Measurements from ENCODE around the gene RUNDC3A. TPM values are rescaled to one million over a fixed set of nuclear protein-coding genes. Genes with fewer than 3 reads are reported as not detected.
A peak's percentile ranks its signal among the peaks of the same experiment; 100 is the strongest.

Gene RUNDC3A
- total and polyA plus RNA-seq, 2 of the 13 experiments (the other 11 are each of a cell fraction or from before 2014, with no cell fraction given): 0.25 TPM; not detected in 1

DNA sequence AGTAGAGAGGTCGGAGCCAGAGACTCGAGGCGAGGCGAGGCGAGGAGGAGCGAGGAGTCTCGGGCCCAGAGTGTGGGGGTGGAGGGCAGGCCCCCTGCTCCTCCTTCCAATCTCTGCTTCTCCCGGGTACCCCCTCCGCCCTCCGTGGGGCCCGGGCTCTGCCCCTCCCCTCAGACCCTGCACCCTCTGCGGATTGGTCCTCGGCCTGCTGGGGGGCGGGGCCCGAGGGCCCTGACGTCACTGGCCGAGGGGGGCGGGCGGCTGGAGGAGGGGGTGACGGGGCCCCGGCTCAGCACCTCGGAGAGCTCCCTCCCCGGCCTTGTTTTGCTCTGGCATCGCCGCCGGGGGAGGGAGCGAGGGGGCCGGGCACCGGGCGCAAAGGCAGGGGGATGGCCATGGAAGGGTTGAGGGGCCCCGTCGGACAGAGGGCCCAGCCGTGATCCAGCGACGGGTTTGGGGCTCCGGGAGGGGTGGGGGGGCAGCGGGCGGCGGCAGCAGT lies at the start of gene RUNDC3A (continued):
- TF ChIP-seq ZNF746 (CRISPR knock-in tag; IDR thresholded peaks at IDR 0.05) (peak; percentile 48; the same call in 1 of the 2 replicates), MXI1 (IDR thresholded peaks at IDR 0.05; ENCODE audit: borderline replicate concordance, low read depth, low read length) (peak; percentile 63; the same call in 1 of the 3 replicates), FOSL2 (CRISPR knock-in tag; IDR thresholded peaks at IDR 0.05) (peak; percentile 73), ZNF326 (CRISPR knock-in tag; IDR thresholded peaks at IDR 0.05; ENCODE audit: borderline replicate concordance) (no peak), ZNF605 (CRISPR knock-in tag; IDR thresholded peaks at IDR 0.05) (peak; percentile 72; the same call in 1 of the 2 replicates), CC2D1A (CRISPR knock-in tag; IDR thresholded peaks at IDR 0.05) (no peak), ZNF383 (CRISPR knock-in tag; IDR thresholded peaks at IDR 0.05; ENCODE audit: borderline replicate concordance) (no peak), GZF1 (CRISPR knock-in tag; IDR thresholded peaks at IDR 0.05) (no peak), ZNF660 (CRISPR knock-in tag; IDR thresholded peaks at IDR 0.05; ENCODE audit: borderline replicate concordance, low read depth) (no peak), ZNF101 (CRISPR knock-in tag; IDR thresholded peaks at IDR 0.05; ENCODE audit: borderline replicate concordance, low read depth) (no peak), MED8 (CRISPR knock-in tag; IDR thresholded peaks at IDR 0.05; ENCODE audit: insufficient replicate concordance) (no peak), ZFP36 (IDR thresholded peaks at IDR 0.05; ENCODE audit: borderline replicate concordance, low read depth, low read length, partially characterized antibody) (no peak), ZNF577 (CRISPR knock-in tag; IDR thresholded peaks at IDR 0.05; ENCODE audit: borderline replicate concordance, low read depth) (no peak), MIXL1 (CRISPR knock-in tag; IDR thresholded peaks at IDR 0.05) (no peak)
- TF ChIP-seq, protein P1, sequence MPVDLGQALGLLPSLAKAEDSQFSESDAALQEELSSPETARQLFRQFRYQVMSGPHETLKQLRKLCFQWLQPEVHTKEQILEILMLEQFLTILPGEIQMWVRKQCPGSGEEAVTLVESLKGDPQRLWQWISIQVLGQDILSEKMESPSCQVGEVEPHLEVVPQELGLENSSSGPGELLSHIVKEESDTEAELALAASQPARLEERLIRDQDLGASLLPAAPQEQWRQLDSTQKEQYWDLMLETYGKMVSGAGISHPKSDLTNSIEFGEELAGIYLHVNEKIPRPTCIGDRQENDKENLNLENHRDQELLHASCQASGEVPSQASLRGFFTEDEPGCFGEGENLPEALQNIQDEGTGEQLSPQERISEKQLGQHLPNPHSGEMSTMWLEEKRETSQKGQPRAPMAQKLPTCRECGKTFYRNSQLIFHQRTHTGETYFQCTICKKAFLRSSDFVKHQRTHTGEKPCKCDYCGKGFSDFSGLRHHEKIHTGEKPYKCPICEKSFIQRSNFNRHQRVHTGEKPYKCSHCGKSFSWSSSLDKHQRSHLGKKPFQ (CRISPR knock-in tag; IDR thresholded peaks at IDR 0.05; ENCODE audit: insufficient replicate concordance): no peak
- TF ChIP-seq, protein P2, sequence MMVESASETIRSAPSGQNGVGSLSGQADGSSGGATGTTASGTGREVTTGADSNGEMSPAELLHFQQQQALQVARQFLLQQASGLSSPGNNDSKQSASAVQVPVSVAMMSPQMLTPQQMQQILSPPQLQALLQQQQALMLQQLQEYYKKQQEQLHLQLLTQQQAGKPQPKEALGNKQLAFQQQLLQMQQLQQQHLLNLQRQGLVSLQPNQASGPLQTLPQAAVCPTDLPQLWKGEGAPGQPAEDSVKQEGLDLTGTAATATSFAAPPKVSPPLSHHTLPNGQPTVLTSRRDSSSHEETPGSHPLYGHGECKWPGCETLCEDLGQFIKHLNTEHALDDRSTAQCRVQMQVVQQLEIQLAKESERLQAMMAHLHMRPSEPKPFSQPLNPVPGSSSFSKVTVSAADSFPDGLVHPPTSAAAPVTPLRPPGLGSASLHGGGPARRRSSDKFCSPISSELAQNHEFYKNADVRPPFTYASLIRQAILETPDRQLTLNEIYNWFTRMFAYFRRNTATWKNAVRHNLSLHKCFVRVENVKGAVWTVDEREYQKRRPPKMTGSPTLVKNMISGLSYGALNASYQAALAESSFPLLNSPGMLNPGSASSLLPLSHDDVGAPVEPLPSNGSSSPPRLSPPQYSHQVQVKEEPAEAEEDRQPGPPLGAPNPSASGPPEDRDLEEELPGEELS (CRISPR knock-in tag; IDR thresholded peaks at IDR 0.05): peak; percentile 39; the same call in 1 of the 2 replicates
- TF ChIP-seq, protein P3, sequence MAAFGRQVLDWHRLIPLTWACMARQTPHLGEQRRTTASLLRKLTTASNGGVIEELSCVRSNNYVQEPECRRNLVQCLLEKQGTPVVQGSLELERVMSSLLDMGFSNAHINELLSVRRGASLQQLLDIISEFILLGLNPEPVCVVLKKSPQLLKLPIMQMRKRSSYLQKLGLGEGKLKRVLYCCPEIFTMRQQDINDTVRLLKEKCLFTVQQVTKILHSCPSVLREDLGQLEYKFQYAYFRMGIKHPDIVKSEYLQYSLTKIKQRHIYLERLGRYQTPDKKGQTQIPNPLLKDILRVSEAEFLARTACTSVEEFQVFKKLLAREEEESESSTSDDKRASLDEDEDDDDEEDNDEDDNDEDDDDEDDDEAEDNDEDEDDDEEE (CRISPR knock-in tag; IDR thresholded peaks at IDR 0.05): peak; percentile 64; the same call in 1 of the 2 replicates
- TF ChIP-seq, protein P4, sequence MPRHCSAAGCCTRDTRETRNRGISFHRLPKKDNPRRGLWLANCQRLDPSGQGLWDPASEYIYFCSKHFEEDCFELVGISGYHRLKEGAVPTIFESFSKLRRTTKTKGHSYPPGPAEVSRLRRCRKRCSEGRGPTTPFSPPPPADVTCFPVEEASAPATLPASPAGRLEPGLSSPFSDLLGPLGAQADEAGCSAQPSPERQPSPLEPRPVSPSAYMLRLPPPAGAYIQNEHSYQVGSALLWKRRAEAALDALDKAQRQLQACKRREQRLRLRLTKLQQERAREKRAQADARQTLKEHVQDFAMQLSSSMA (CRISPR knock-in tag; IDR thresholded peaks at IDR 0.05): no peak
- TF ChIP-seq, protein P5, sequence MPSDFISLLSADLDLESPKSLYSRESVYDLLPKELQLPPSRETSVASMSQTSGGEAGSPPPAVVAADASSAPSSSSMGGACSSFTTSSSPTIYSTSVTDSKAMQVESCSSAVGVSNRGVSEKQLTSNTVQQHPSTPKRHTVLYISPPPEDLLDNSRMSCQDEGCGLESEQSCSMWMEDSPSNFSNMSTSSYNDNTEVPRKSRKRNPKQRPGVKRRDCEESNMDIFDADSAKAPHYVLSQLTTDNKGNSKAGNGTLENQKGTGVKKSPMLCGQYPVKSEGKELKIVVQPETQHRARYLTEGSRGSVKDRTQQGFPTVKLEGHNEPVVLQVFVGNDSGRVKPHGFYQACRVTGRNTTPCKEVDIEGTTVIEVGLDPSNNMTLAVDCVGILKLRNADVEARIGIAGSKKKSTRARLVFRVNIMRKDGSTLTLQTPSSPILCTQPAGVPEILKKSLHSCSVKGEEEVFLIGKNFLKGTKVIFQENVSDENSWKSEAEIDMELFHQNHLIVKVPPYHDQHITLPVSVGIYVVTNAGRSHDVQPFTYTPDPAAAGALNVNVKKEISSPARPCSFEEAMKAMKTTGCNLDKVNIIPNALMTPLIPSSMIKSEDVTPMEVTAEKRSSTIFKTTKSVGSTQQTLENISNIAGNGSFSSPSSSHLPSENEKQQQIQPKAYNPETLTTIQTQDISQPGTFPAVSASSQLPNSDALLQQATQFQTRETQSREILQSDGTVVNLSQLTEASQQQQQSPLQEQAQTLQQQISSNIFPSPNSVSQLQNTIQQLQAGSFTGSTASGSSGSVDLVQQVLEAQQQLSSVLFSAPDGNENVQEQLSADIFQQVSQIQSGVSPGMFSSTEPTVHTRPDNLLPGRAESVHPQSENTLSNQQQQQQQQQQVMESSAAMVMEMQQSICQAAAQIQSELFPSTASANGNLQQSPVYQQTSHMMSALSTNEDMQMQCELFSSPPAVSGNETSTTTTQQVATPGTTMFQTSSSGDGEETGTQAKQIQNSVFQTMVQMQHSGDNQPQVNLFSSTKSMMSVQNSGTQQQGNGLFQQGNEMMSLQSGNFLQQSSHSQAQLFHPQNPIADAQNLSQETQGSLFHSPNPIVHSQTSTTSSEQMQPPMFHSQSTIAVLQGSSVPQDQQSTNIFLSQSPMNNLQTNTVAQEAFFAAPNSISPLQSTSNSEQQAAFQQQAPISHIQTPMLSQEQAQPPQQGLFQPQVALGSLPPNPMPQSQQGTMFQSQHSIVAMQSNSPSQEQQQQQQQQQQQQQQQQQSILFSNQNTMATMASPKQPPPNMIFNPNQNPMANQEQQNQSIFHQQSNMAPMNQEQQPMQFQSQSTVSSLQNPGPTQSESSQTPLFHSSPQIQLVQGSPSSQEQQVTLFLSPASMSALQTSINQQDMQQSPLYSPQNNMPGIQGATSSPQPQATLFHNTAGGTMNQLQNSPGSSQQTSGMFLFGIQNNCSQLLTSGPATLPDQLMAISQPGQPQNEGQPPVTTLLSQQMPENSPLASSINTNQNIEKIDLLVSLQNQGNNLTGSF (CRISPR knock-in tag; IDR thresholded peaks at IDR 0.05): peak; percentile 87
